ENCODE data around the gene KRTDAP.
A peak's percentile ranks its signal among the peaks of the same experiment; 100 is the strongest.

DNA sequence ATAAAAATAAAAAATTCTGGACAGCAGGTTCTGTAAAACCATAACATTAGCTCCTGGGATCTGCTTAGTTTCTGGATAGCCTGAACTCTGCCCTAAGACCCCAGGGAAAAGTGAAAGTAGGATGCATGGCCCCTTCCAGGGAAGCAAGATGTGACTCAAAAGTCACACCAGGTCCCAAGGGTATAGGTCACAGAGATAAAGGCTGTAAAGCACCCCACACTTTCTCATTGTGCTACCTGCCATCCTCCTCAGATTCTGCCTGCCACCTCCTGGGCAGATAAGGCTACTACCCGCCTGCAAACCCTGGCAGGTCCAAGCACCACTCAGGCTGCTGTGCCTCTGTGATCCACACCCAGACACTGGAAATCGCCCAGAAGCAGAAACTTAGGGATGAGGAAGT lies 21.6 kb downstream of the KRTDAP start:
- TF ChIP-seq, protein P1, sequence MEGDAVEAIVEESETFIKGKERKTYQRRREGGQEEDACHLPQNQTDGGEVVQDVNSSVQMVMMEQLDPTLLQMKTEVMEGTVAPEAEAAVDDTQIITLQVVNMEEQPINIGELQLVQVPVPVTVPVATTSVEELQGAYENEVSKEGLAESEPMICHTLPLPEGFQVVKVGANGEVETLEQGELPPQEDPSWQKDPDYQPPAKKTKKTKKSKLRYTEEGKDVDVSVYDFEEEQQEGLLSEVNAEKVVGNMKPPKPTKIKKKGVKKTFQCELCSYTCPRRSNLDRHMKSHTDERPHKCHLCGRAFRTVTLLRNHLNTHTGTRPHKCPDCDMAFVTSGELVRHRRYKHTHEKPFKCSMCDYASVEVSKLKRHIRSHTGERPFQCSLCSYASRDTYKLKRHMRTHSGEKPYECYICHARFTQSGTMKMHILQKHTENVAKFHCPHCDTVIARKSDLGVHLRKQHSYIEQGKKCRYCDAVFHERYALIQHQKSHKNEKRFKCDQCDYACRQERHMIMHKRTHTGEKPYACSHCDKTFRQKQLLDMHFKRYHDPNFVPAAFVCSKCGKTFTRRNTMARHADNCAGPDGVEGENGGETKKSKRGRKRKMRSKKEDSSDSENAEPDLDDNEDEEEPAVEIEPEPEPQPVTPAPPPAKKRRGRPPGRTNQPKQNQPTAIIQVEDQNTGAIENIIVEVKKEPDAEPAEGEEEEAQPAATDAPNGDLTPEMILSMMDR (IDR thresholded peaks at IDR 0.05) = peak in 2 of 3 donors; percentile 23 to 32
- no peak for TF ChIP-seq POLR2A (IDR thresholded peaks at IDR 0.05)
